Mesenteric fat pad (tissue), 1 donor: Measurements from ENCODE around the gene CELF5. TPM values are rescaled to one million over a fixed set of nuclear protein-coding genes. Genes with fewer than 3 reads are reported as not detected.

Experiments
- DNase-seq: peaks from one replicate; pipeline ENCODE4 v3.0.0-alpha.2; 2020; ENCODE audit warnings: low spot score
- total RNA-seq: library from RNA; stranded (reverse); fragmentation: NEBNext Ultra II Directional; extraction: Animal tissue kit (Norgen Biotek cat#: 25700); gene quantifications from one replicate; pipeline ENCODE4 v1.2.1, GENCODE V29; 2021
- donor health status: DM: yes; HTN: yes; CAD: no.

Gene CELF5
- total RNA-seq, 1 donor from 2014 or later = not detected

DNA sequence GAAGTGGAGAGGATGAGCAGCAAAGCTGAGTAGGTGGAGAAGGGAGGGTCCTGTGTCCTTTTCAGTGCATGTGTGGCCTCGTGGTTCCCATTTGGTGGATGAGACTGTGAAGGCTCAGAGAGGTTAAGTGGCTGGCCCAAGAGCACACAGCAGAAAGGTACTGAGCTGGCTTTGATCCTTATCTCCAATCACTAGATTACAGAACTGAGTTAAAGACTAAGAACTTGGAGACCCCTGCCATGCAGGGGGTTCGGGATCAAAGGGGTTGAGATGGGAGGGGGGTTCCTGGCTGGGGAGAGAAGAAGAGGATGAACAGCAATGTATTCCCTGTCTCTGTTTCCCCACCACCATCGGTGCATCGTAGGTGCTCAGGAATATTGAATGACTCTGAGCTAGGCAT is 11.8 kb downstream of the CELF5 start:
- DNase-seq = no peak

DNA sequence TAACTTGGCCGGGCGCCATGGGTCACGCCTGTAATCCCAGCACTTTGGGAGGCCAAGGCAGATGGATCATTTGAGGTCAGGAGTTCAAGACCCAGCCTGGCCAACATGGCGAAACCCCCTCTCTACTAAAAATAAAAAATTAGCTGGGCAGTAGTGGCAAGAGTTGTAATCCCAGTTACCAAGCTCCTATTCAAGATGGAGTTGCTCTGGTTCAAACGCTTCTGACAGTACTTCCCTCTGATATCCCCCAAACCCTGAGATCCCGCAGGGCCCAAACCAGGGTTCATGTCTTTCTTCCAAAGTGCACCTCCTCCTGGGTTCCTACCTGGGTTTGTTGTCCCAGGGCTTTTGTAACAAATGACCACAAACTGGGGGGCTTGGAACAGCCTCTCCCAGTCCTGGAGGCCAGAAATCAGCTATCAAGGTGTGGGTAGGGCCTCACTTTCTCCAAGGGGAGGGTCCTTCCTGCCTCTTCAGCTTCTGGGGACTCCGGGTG is 13.7 kb downstream of the CELF5 start:
- no peak for DNase-seq

DNA sequence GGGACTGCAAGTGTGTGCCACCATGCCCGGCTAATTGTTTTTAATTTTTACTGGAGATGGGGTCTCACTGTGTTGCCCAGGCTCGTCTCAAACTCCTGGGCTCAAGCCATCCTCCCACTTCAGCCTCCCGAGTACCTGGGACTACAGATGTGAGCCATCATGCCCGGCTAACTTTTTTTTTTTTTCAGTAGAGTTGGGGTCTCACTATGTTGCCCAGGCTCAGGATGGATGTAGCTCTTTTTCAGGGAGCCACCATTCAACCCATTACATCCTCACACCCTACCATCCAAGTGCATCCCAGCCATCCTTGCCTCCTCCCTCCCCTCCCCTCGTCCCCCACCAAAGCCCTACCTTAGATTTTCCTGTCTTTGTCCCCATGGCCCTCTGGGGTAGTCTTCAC is 14.9 kb downstream of the CELF5 start:
- DNase-seq = no peak

DNA sequence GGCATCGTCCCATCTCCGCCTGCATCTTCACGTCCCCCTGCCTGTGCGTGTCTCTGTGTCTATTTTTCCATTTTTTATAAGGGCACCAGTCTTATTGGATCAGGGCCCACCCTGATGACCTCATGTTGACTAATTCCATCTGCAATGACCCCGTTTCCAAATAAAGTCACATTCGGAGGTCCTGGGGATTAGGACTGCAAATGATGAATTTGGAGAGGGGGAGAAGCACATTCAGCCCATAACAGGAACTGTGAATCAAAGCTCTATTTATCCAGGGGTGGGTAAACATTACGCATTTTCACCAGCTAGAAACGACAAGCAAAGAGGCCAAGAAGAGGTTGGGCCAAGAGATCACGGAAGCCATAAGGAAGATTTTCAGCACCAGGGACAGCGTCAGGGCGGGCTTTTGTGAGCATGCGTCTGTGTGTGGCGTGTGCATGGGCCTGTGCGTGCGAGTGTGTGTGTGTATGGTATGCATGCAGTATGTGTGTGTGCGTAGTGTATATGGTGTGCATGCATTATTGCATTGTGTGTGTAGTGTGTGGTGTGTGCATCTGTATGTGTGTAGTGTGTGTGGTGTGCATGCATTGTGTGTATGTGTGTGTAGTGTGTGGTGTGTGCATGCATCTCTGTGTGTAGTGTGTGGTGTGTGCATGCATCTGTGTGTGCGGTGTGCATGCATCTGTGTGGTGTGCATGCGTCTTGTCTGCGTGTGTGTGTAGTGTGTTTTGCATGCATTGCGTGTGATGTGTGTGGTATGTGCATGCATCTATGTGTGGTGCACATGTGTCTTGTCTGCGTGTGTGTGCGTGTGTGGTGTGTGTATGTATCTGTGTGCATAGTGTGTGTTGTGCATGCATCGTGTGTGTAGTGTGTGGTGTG is 19.6 kb downstream of the CELF5 start:
- DNase-seq = no peak

DNA sequence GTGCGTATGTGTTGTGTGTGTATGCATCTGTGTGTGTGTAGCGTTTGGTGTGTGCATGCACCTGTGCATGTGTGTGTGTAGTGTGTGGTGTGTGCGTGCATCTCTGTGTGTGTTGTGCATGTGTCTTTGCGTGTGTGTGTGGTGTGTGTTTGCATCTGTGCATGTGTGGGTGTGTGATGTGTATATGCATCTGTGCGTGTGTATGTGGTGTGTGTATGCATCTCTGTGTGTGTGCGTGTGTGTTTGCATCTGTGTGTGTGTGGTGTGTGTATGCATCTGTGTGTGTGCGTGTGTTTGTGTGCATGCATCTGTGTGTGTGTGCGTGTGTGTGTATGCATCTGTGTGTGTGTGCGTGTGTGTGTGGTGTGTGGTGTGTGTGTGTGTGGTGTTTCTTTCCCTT is 20.6 kb downstream of the CELF5 start:
- DNase-seq = no peak

DNA sequence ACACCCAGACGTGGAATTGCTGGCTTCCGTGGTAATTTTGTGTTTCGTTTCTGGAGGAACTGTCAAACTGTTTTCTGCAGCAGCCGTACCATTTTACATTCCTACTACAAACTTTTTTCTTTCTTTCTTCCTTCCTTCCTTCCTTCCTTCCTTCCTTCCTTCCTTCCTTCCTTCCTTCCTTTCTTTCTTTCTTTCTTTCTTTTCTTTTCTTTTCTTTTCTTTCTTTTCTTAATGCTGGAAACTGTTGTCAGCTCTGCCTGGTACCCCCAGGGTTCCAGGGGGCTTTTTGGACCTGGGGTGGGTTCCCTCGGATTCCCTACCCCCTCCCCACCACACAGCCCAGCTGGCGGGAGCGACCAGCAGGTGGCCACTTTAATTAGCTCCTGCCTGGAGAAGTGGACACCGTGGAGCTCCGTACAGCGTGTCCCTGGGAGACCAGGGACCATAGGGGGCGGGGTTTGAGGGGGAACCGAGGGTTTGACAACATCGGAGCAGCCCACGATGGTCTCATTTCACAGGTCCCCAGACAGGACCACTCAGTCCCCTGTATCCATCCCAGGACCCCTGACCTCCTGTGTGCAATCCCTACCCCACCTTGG is 24.4 kb downstream of the CELF5 start:
- DNase-seq = no peak

DNA sequence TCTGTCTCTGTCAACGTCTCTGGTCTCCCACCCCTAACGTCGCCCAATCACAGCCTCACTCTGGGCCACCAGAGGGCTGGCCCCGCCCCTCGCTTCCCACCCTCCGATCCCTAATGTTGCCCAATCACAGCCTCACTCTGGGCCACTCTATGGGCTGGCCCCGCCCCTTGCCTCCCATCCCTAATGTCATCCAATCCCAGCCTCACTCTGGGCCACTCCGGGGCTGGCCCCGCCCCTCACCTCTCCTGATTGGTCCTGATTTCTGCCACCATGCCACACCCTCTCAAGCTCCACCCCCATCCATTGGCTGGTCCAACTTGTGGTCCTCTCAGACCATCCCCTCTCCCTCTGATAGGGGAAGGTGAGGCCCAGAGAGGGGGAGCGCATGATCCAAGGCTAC is 24.9 kb downstream of the CELF5 start:
- no peak for DNase-seq

DNA sequence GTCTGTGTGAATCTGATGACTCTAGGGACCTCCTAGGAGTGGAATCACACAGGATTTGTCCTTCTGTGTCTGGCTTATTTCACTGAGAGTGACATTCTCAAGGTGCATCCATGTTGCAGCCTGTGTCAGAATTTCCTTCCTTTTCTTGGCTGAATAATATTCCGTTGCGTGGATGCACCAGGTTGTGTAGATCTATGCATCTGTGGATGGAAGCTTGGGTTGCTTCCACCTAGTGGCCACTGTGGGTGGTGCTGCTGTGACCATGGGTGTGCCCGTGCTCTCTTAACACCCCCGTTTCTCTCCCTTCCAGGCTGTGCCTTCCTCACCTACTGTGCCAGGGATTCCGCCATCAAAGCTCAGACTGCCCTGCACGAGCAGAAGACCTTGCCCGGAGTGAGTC is 26.2 kb downstream of the CELF5 start:
- no peak for DNase-seq

DNA sequence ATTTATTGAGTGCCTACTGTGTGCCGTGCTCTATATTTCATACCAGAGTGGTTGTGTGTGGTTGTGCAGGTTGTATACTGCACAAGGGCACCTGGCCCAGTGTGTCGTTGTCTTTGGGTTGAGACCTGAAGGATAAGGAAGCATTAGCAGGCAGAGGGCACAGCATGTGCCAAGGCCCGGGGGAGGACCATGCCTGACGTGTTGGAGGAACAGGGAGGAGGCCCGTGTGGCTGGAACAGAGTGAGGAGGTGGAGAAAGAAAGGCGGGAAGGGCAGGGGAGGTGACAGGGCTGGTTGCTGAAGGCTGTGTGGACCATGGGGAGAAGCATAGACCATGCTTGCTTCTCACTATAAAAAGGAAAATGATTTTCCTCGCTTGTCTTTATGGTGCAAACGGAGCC is 26.8 kb downstream of the CELF5 start:
- DNase-seq = no peak

DNA sequence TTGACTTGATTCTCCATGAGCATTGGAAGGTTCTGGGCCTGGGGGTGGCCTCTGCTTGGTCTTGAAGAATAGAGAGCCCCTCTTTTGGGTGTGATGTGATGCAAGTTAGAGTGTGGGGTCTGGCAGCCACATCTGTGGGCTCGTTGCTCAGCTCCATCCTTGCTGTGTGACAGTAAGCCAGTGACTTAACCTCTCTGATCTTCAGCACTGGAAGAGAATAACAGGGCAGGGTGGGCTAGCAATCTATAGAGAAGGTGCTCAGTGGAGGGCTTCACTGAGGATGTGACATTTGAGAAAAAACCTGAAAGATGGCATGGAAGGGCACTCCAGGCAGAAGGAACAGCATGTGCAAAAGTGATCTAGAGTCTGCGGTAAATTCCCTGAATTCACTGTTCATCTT is 28.2 kb downstream of the CELF5 start:
- no peak for DNase-seq

DNA sequence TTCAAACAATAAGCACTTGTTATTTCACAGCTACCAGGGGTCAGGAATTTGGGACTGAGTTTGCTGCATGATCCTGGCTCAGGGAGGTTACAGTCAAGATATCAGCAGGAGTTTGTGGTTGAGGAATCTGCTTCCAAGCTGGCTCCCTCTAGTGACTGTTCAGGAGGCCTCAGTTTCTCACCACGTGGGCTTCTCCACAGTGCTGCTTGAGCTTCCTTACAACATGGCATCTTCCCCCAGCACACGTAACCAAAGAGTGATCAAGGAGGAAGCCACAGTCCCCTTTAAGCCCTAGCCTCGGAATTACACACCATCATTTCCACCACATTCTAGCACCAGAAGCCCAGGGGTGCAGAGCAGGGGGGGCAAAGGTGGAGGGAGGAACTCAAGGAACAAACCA is 28.8 kb downstream of the CELF5 start:
- DNase-seq = no peak

DNA sequence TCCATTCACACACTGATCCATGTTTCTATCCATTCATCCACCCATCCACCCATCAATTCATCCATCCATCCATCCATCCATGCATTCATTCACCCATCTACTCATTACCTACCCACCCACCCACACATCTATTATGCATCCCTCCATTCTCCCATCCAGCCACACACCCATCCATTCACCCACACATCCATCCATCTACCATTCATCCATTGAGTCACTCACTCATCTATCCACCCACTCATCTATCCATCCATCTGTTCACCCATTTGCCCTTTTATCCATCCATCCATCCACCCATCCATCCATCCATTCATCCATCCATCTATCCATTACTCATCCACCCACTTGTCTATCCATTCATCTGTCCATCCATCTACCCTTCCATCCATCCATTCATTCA is 30.1 kb downstream of the CELF5 start:
- no peak for DNase-seq

DNA sequence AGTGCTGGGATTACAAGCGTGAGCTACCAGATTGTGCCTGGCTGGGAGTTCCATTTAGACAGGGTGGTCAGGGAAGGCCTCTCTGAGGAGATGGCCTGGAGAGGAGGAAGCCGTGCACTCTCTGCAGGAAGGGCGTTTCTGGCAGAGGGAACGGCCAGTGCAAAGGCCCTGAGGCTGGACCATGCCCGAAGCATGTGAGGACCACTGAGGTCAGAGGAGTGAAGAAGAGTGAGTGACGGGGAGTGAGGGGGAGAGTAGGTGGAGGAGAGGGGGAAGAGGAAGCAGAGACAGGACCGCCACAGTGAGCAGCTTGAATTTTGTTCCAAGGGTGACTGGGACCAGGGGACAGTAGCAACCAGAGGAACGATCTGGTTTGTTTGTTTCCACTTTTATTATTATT is 32.6 kb downstream of the CELF5 start:
- no peak for DNase-seq

DNA sequence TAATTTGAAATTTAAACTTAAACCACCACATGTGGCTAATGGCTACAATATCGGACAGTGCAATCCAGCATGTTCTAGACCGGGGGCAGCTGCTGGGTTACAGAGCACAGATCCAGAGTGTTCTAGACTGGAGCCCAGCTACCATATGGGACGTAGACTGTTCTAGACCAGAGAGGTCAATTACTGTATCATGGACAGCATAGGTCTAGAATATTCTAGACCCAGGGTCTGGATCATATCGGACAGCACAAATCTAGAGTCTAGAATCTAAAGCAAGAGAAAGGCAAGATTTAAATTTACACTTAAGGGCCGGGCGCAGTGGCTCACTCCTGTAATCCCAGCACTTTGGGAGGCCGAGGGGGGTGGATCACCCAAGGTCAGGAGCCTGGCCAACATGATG is 37.9 kb downstream of the CELF5 start:
- DNase-seq = no peak

DNA sequence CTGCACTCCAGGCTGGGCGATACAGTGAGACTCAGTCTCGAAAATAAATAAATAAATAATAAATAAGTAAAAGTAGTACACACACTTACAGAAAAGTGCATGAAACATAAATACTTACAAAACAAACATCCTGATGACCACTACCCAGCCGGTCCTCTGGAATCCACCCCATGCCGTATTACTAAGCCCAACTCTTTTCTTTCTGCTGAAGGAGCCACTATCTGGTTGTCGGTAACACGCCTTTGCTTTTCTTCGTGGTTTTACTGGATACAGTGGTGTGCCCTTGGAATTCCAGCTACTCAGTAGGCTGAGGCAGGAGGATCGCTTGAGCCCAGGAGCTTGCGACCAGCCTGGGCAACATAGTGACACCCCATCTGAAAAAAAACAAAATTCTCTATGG is 39.4 kb downstream of the CELF5 start:
- DNase-seq = no peak

DNA sequence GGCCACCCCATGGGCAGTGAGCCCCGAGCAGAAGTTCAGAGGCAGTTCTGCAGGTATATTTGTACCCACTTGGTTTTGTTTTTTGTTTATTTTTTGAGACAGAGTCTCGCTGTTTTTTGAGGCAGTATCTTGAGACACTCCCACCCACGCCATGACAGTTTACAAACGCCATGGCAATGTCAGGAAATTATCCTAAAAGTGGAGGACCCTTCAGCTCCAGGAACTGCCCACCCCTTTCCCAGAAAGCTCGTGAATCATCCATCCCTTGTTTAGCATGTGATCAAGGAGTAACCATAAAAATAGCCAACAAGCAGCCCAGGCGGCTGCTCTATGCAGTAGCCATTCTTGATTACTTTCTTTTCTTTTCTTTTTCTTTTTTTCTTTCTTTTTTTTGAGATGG is 41.0 kb downstream of the CELF5 start:
- DNase-seq = no peak

DNA sequence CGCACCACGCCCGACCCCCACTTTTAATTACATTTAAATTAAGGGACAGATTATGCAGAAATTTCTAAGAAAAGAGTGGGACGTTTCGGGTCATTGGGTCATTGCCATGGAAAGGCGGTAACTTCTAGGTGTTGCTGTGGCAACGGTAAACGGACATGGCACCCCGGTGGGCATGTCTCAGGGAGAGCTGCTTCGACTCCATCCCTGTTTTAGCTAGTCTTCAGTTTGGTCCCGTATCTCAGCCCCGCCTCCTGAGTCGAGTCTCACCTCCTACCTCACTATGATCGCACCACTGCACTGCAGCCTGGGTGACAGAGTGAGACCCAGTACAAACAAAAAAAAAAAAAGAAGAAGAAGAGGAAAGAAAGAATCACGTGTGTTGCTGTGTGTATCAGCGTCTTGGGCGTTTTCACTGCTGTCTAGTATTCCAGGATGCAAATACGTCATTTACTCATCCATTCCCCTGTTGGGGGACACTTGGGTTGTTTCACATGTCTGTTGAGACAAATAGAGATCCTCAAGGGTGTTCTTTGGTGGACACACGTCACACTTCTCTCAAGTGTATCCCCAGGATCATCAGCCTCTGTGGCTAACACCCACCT is 41.7 kb downstream of the CELF5 start:
- no peak for DNase-seq

DNA sequence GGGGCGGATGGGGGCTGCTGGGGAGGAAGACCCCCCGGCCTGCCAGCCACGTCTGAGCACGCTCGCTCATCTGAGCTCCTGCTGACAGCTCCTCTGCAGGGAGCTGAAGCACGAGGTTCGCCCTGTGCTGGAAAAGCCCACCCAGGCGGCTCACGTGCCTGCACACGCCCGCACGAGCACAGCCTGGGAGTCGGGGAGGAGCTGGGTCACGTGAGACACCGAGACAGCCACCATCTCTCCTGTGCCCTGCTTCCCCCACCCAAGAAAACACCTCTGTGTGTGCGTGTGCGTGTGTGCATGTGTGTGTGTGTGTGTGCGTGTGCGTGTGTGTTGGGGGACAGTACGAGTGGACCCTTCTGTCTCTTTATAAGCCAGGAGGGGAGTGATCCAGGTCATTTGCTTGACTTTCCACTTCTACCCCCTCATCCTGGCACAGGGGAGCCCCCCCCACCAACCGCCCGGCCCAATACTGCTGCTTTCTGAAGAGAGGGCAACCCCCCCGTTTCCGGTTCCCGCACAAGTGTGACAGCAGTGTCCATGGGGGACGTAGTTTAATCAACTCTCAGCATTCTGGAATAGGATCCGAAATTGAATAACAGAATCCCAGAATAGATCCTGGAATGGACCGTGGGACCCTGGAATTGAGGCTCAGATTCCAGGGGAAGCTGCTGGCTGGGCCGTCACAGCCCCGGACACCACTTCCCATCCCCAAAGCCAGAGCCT is 42.5 kb downstream of the CELF5 start:
- no peak for DNase-seq

DNA sequence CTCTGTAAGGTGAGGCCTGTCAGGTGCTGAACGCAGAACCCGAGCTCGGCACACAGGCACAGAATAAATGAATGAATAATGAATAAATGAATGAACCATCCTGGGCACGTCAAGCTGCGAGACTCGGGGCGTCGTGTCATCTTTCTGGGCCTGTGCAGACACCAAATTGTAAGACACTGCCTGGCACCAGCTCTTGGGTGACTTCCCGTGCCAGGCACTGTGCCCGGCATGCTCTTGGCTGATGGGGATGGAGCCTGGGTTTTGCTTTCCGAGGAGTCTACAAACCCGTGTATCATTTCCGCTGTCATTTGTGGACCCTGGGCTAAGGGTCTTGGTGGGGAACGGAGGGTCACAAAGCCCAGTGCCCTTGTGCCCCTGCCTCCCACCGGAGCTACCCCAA is 43.9 kb downstream of the CELF5 start:
- no peak for DNase-seq

DNA sequence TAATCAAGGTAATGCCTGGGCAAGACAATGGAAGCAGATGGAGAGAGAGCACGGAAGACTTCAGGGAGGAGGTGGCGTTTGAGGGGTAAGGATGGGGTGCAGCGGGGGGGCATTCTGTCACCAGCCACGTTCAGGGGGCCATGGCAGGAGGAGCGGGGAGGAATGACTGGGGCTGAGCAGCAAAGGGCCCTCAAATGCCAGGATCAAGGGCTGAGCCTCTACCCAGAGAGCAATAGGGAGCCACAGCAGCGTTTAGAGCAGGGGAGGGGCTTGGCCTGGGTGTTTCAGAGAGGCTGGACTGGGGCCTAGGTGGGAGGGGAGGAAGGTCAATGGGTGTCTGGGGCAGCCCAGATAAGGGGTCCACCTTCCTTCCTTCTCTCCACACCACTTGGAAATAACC is 44.3 kb downstream of the CELF5 start:
- no peak for DNase-seq

DNA sequence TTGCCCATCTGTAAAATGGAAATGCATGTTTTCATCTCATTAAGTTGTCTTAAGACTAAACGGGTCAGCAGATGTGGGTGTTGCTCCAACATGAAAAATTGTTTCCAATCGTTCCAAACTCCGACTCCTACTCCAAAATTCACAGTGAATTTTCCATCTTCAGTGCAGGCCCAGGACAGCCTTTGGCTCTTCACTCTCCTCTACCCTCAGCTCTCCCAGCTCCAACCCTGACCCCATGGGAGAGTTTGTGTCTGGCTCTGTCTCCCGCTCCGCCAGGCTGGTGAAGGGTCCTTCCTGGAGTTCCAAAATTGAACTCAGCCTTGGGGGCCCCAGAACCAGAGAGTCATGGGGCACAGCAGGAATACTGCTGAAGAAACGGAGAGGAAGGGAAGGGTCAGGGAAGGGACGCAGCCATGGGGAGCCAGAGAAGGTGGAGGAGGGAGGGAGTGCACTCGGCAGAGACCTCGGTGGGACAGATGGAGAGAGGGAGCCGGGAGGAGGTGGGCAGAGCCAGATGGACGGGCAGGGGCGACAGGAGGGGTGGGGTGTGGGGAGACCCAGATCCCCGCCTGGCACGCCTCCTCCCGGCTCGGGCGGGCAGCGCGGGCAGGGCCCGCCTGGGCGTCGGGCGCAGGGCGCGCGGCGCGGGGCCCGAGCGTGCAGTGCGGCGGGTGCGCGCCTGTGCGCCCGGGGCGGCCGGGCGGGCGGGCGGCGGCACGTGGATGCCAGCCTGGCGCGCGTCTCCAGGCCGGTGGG is 45.6 kb downstream of the CELF5 start:
- no peak for DNase-seq
